HEK293 (cell line): Measurements from ENCODE around the gene GLCE.

ENCODE experiments used
- CTCF ChIA-PET: fragments of 350-600 bp; formaldehyde crosslinking; extraction: SDS; loops from one replicate; lab custom pipeline; 2021; ENCODE audit warnings: antibody characterized with exemption; lab: Yijun Ruan, JAX
- POLR2A ChIA-PET: fragments of 300-600 bp; formaldehyde crosslinking; extraction: SDS; loops from one replicate; lab custom pipeline; 2020; ENCODE audit warnings: antibody characterized with exemption, inconsistent platforms; lab: Yijun Ruan, JAX
- H3K27ac ChIP-seq: fragments of 200-500 bp; sonication (Bioruptor generic); 2 replicates; pipeline ENCODE4 v1.5.1; 2014; ENCODE audit warnings: low read depth, low read length, control low read depth, inconsistent platforms; ENCODE audit errors: extremely low read depth
- H3K36me3 ChIP-seq, 2 experiments: fragments of 200-500 bp in 1 of 2; sonication (Bioruptor generic) in 1 of 2; 1 replicate in 1 of 2; 2 replicates in 1 of 2; pipeline ENCODE4 v1.5.1; 2014 to 2017; ENCODE audit warnings: inconsistent platforms in 2 of 2, low read length in 2 of 2; ENCODE audit not compliant: control insufficient read depth in 2 of 2, insufficient read depth in 1 of 2
- H3K4me1 ChIP-seq: fragments of 200-500 bp; sonication (Bioruptor generic); 2 replicates; pipeline ENCODE4 v1.5.1; 2014; ENCODE audit warnings: mild to moderate bottlenecking, low read length, inconsistent platforms; ENCODE audit not compliant: control insufficient read depth, insufficient read depth
- H3K4me3 ChIP-seq: 2 replicates; pipeline ENCODE4 v1.5.1; 2011; ENCODE audit warnings: low read depth, mild to moderate bottlenecking, control low read depth, low read length, moderate library complexity
- H3K9me3 ChIP-seq: fragments of 200-500 bp; sonication (Bioruptor generic); 2 replicates; pipeline ENCODE4 v1.5.1; 2014; ENCODE audit warnings: low read depth, low read length, inconsistent platforms; ENCODE audit not compliant: control insufficient read depth, insufficient read depth
- BCL11B ChIP-seq: fragments of 450-650 bp; formaldehyde crosslinking; IDR thresholded peaks from 2 replicates; pipeline ENCODE4 v1.5.1; 2016; ENCODE audit warnings: low read depth, missing biosample characterization, missing genetic modification characterization
- HOXC10 ChIP-seq: sonication (generic); formaldehyde crosslinking; IDR thresholded peaks from 2 replicates; pipeline ENCODE4 v1.8.1; 2023; ENCODE audit warnings: mild to moderate bottlenecking, missing genetic modification reagents
- KLF7 ChIP-seq: fragments of 450-650 bp; formaldehyde crosslinking; IDR thresholded peaks from 2 replicates; pipeline ENCODE4 v1.5.1; 2016; ENCODE audit warnings: missing biosample characterization, missing genetic modification characterization, borderline replicate concordance
- MEIS1 ChIP-seq: sonication (generic); formaldehyde crosslinking; IDR thresholded peaks from 2 replicates; pipeline ENCODE4 v1.8.1; 2022; ENCODE audit warnings: missing genetic modification reagents, mild to moderate bottlenecking, borderline replicate concordance
- SCRT2 ChIP-seq: fragments of 450-650 bp; formaldehyde crosslinking; IDR thresholded peaks from 2 replicates; pipeline ENCODE4 v1.5.1; 2016; ENCODE audit warnings: missing biosample characterization, missing genetic modification characterization
- SP2 ChIP-seq: fragments of 450-650 bp; formaldehyde crosslinking; IDR thresholded peaks from 2 replicates; pipeline ENCODE4 v1.5.1; 2016; ENCODE audit warnings: missing biosample characterization, missing genetic modification characterization
- ZBTB44 ChIP-seq: fragments of 450-650 bp; IDR thresholded peaks from 2 replicates; pipeline ENCODE4 v1.5.1; 2018; ENCODE audit warnings: missing biosample characterization, mild to moderate bottlenecking, missing genetic modification characterization
- ZEB2 ChIP-seq: fragments of 450-650 bp; formaldehyde crosslinking; IDR thresholded peaks from 2 replicates; pipeline ENCODE4 v1.5.1; 2016; ENCODE audit warnings: missing biosample characterization, missing genetic modification characterization
- ZNF140 ChIP-seq: fragments of 450-650 bp; formaldehyde crosslinking; IDR thresholded peaks from 2 replicates; pipeline ENCODE4 v1.5.1; 2016; ENCODE audit warnings: missing biosample characterization, missing genetic modification characterization
- ZNF223 ChIP-seq: fragments of 450-650 bp; formaldehyde crosslinking; IDR thresholded peaks from 2 replicates; pipeline ENCODE4 v1.5.1; 2016; ENCODE audit warnings: missing biosample characterization, missing genetic modification characterization
- ZNF335 ChIP-seq: fragments of 450-650 bp; formaldehyde crosslinking; conservative IDR thresholded peaks from 2 replicates; pipeline ENCODE4 v1.5.1; 2016; ENCODE audit warnings: missing biosample characterization, missing genetic modification characterization
- ZNF341 ChIP-seq: fragments of 450-650 bp; formaldehyde crosslinking; IDR thresholded peaks from 2 replicates; pipeline ENCODE4; 2016; ENCODE audit warnings: low read depth, missing biosample characterization, missing genetic modification characterization
- ZNF366 ChIP-seq: fragments of 450-650 bp; formaldehyde crosslinking; conservative IDR thresholded peaks from 2 replicates; pipeline ENCODE4 v1.5.1; 2016; ENCODE audit warnings: missing biosample characterization, missing genetic modification characterization
- ZNF394 ChIP-seq: fragments of 450-650 bp; formaldehyde crosslinking; IDR thresholded peaks from 2 replicates; pipeline ENCODE4 v1.5.1; 2016; ENCODE audit warnings: missing biosample characterization, missing genetic modification characterization, mild to moderate bottlenecking, moderate library complexity, borderline replicate concordance
- ZNF404 ChIP-seq: fragments of 450-650 bp; formaldehyde crosslinking; IDR thresholded peaks from 2 replicates; pipeline ENCODE4 v1.5.1; 2017; ENCODE audit warnings: missing biosample characterization, missing genetic modification characterization
- ZNF558 ChIP-seq: fragments of 450-650 bp; formaldehyde crosslinking; IDR thresholded peaks from 2 replicates; pipeline ENCODE4 v1.5.1; 2016; ENCODE audit warnings: missing biosample characterization, missing genetic modification characterization
- ZNF596 ChIP-seq: fragments of 450-650 bp; IDR thresholded peaks from 2 replicates; pipeline ENCODE4 v1.5.0; 2018; ENCODE audit warnings: missing biosample characterization, mild to moderate bottlenecking, missing genetic modification characterization, moderate library complexity
- ZNF830 ChIP-seq: fragments of 450-650 bp; IDR thresholded peaks from 2 replicates; pipeline ENCODE4 v1.5.0; 2018; ENCODE audit warnings: missing biosample characterization, missing genetic modification characterization, low read depth, mild to moderate bottlenecking, moderate library complexity
- TF ChIP-seq, protein P1 (sequence below): fragments of 450-650 bp; formaldehyde crosslinking; IDR thresholded peaks from 2 replicates; pipeline ENCODE4 v1.5.1; 2016; ENCODE audit warnings: missing biosample characterization, missing genetic modification characterization, borderline replicate concordance
- TF ChIP-seq, protein P2 (sequence below): fragments of 450-650 bp; formaldehyde crosslinking; IDR thresholded peaks from 2 replicates; pipeline ENCODE4 v1.5.1; 2016; ENCODE audit warnings: missing biosample characterization, missing genetic modification characterization

The GLCE gene

GRCh38 chr15:69150336-69150735, 10.1 kb upstream of the GLCE start:
- POLR2A ChIA-PET: no interaction called here
- H3K4me3 ChIP-seq: no peak overlapping the region
- CTCF ChIA-PET: interaction anchor here (0.8 kb wide), 1 partner anchor 91 kb away, joined by 3 read pairs; no protein-coding TSS in a partner anchor
- no peaks in the 10 kb centered on the region for H3K36me3 ChIP-seq
- peaks cover 10% of the 10 kb centered on the region for H3K4me1 ChIP-seq
- no peaks in the 10 kb centered on the region for H3K9me3 ChIP-seq
- peak; percentile 43; the same call in 1 of the 2 replicates for TF ChIP-seq SCRT2
- TF ChIP-seq ZNF140 (tag by site-specific recombination): no peak
- no peak for TF ChIP-seq ZNF394 (tag by site-specific recombination)
- TF ChIP-seq, protein P1, sequence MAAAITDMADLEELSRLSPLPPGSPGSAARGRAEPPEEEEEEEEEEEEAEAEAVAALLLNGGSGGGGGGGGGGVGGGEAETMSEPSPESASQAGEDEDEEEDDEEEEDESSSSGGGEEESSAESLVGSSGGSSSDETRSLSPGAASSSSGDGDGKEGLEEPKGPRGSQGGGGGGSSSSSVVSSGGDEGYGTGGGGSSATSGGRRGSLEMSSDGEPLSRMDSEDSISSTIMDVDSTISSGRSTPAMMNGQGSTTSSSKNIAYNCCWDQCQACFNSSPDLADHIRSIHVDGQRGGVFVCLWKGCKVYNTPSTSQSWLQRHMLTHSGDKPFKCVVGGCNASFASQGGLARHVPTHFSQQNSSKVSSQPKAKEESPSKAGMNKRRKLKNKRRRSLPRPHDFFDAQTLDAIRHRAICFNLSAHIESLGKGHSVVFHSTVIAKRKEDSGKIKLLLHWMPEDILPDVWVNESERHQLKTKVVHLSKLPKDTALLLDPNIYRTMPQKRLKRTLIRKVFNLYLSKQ (tag by site-specific recombination): no peak
- TF ChIP-seq, protein P2, sequence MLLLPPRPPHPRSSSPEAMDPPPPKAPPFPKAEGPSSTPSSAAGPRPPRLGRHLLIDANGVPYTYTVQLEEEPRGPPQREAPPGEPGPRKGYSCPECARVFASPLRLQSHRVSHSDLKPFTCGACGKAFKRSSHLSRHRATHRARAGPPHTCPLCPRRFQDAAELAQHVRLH (tag by site-specific recombination): no peak
- no peak overlapping the region for H3K27ac ChIP-seq

DNA sequence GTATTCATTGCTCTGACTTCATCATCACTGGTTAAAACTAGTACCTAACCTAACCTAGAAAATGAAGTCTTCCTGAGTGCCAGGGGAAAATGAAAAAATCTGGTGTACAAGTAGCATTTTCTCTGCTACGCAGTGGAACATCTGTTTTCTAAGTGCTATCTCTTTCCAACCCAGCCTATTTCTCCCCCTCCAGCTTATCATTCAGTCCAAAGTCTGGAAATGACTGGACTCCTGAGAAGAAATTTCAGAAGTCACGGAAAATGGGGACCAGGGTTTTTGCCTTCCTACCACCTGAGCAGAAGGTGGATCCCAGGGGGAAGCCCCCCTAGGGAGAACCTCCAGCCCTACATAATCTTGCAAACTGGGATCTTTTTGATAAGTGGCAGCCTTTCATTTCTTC, 9.6 kb upstream of the GLCE start:
- Histone ChIP-seq H3K4me3 (no peak overlapping the region), H3K36me3 (no peaks in the 10 kb centered on the region), H3K27ac (no peak overlapping the region), H3K4me1 (peaks cover 5% of the 10 kb centered on the region), H3K9me3 (no peaks in the 10 kb centered on the region)
- CTCF ChIA-PET: interaction anchor here (0.8 to 0.9 kb wide), 2 partner anchors 10 to 92 kb away, joined by 3 read pairs; no protein-coding TSS in a partner anchor
- no peak for TF ChIP-seq HOXC10 (CRISPR knock-in tag)
- no peak for TF ChIP-seq ZNF335
- TF ChIP-seq BCL11B (tag by site-specific recombination): no peak
- no peak for TF ChIP-seq SP2 (tag by site-specific recombination)
- TF ChIP-seq, protein P2 (tag by site-specific recombination): no peak
- no peak for TF ChIP-seq ZNF830
- no peak for TF ChIP-seq ZNF596 (tag by site-specific recombination)
- TF ChIP-seq ZBTB44: no peak
- TF ChIP-seq ZNF404 (tag by site-specific recombination): no peak
- TF ChIP-seq KLF7 (tag by site-specific recombination): no peak
- no peak for TF ChIP-seq MEIS1 (CRISPR knock-in tag)
- POLR2A ChIA-PET: interaction anchor here (1.3 kb wide), 1 partner anchor 10 kb away, joined by 6 read pairs; the partner anchor contains the start of gene GLCE

DNA sequence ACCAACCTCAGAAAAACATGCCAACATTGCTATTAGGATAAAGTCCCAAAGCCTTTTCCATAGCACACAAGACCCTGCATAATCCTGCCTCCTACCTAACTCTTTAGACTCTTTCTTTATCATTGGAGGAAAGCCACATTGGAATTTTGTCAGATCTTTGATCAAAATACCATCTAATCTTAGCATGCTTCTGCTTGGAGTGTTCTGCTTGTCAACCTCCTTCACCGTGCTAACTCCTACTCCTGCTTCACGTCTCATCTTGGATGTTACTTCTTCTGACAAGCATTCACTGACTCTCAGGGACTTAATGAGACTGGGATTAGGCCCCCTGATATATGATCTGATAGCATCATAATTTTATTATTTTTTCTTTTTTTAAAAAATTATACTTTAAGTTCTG, 7.4 kb upstream of the GLCE start:
- POLR2A ChIA-PET: interaction anchor here (1.0 kb wide), 1 partner anchor 7 kb away, joined by 4 read pairs; no protein-coding TSS in a partner anchor

More for the DNA sequence above, 7.4 kb upstream of the GLCE start:
- TF ChIP-seq ZNF366 (tag by site-specific recombination): no peak
- TF ChIP-seq ZNF558 (tag by site-specific recombination): no peak
- TF ChIP-seq ZNF223: no peak
- no peak for TF ChIP-seq ZNF341 (tag by site-specific recombination)
- no peak for TF ChIP-seq ZEB2
- Histone ChIP-seq H3K36me3 (no peaks in the 10 kb centered on the region), H3K9me3 (no peaks in the 10 kb centered on the region), H3K4me1 (no peaks in the 10 kb centered on the region), H3K27ac (no peak overlapping the region), H3K4me3 (no peak overlapping the region)
- CTCF ChIA-PET: no interaction called here
